Stimulated activated CD4-positive, alpha-beta T cell treated with anti-CD3 and anti-CD28 coated beads, Interleukin-2, amount 100 ng/mL, for 24 hours (primary cell): ENCODE data around the gene NEDD9.

ENCODE experiments used
- DNase-seq, 2 donors: peaks; one replicate each; pipeline ENCODE4 v3.0.0-alpha.2; 2020

Gene NEDD9

GRCh38 chr6:11233673-11234573 is 1.5 kb upstream of the NEDD9 start:
- no peak for DNase-seq

GRCh38 chr6:11232770-11233626 is 530 bp upstream of the NEDD9 start:
- DNase-seq = no peak

- DNase-seq = no peak
Measured at GRCh38 chr6:11231564-11232192, 790 bp downstream of the NEDD9 start.

GRCh38 chr6:11231108-11231463 is 1.4 kb downstream of the NEDD9 start:
- DNase-seq = no peak

GRCh38 chr6:11230158-11231107 is 2.0 kb downstream of the NEDD9 start:
- DNase-seq = no peak

GRCh38 chr6:11229655-11230046 is 2.8 kb downstream of the NEDD9 start:
- DNase-seq = no peak

GRCh38 chr6:11228935-11229654 is 3.4 kb downstream of the NEDD9 start:
- no peak for DNase-seq

- DNase-seq = no peak
Measured at GRCh38 chr6:11227698-11228097, 4.8 kb downstream of the NEDD9 start.

GRCh38 chr6:11226005-11226404 is 6.5 kb downstream of the NEDD9 start:
- no peak for DNase-seq

GRCh38 chr6:11224966-11225463 is 7.5 kb downstream of the NEDD9 start:
- DNase-seq = no peak

GRCh38 chr6:11224252-11224965 is 8.1 kb downstream of the NEDD9 start:
- peak; percentile 29 to 34 for DNase-seq

- DNase-seq = no peak
Measured at GRCh38 chr6:11223286-11223864, 9.1 kb downstream of the NEDD9 start.

GRCh38 chr6:11222385-11223277 is 9.8 kb downstream of the NEDD9 start:
- DNase-seq = no peak

GRCh38 chr6:11221623-11222384 is 10.7 kb downstream of the NEDD9 start:
- no peak for DNase-seq

- DNase-seq = no peak
Measured at GRCh38 chr6:11219400-11219834, 13.1 kb downstream of the NEDD9 start.

GRCh38 chr6:11218538-11219399 is 13.7 kb downstream of the NEDD9 start:
- peak; percentile 19 to 26 for DNase-seq

- DNase-seq = no peak
Measured at GRCh38 chr6:11218102-11218442, 14.4 kb downstream of the NEDD9 start.
